ENCODE results near the gene LMF1. TPM values are rescaled to one million over a fixed set of nuclear protein-coding genes. Genes with fewer than 3 reads are reported as not detected.

The LMF1 gene
- total RNA-seq, 1 donor: 35.8 TPM

- no peak overlapping the region for H3K4me3 ChIP-seq (ENCODE audit: insufficient read depth, low read length)
- peak; percentile 68 for DNase-seq (ENCODE audit: insufficient read length, low spot score, missing footprints)
- peaks cover 2% of the 10 kb centered on the region for H4K20me1 ChIP-seq (ENCODE audit: insufficient read depth, low read length)
- H3K79me2 ChIP-seq (ENCODE audit: insufficient read depth, low read length): no peaks in the 10 kb centered on the region
- H2AFZ ChIP-seq (ENCODE audit: low read length): no peak overlapping the region
- H3K27me3 ChIP-seq (ENCODE audit: insufficient read depth, low read length): no peaks in the 10 kb centered on the region
- no peak overlapping the region for H3K4me2 ChIP-seq (ENCODE audit: insufficient read depth, low read length)
- no peaks in the 10 kb centered on the region for H3K9me3 ChIP-seq (ENCODE audit: low read depth, low read length)
- H3K27ac ChIP-seq (ENCODE audit: low read depth, low read length): no peak overlapping the region
- no peaks in the 10 kb centered on the region for H3K36me3 ChIP-seq (ENCODE audit: insufficient read depth, low read length)
- H3K4me1 ChIP-seq (ENCODE audit: insufficient read depth, low read length): no peaks in the 10 kb centered on the region
- TF ChIP-seq CTCF (IDR thresholded peaks at IDR 0.05; ENCODE audit: extremely low read depth, low read depth, low read length): no peak
Observed at GRCh38 chr16:882256-882655, 88.5 kb downstream of the LMF1 start.

GRCh38 chr16:881219-882097 lies 89.3 kb downstream of the LMF1 start:
- Histone ChIP-seq H3K79me2 (ENCODE audit: insufficient read depth, low read length) (no peaks in the 10 kb centered on the region), H4K20me1 (ENCODE audit: insufficient read depth, low read length) (peaks cover 4% of the 10 kb centered on the region), H3K4me2 (ENCODE audit: insufficient read depth, low read length) (no peak overlapping the region), H2AFZ (ENCODE audit: low read length) (no peak overlapping the region), H3K27me3 (ENCODE audit: insufficient read depth, low read length) (no peaks in the 10 kb centered on the region), H3K4me1 (ENCODE audit: insufficient read depth, low read length) (no peaks in the 10 kb centered on the region), H3K36me3 (ENCODE audit: insufficient read depth, low read length) (no peaks in the 10 kb centered on the region), H3K4me3 (ENCODE audit: insufficient read depth, low read length) (no peak overlapping the region), H3K9me3 (ENCODE audit: low read depth, low read length) (no peaks in the 10 kb centered on the region), H3K27ac (ENCODE audit: low read depth, low read length) (no peak overlapping the region)
- DNase-seq (ENCODE audit: insufficient read length, low spot score, missing footprints): peak; percentile 91
- TF ChIP-seq CTCF (IDR thresholded peaks at IDR 0.05; ENCODE audit: extremely low read depth, low read depth, low read length): no peak

- H3K36me3 ChIP-seq (ENCODE audit: insufficient read depth, low read length): no peaks in the 10 kb centered on the region
- no peak overlapping the region for H3K4me2 ChIP-seq (ENCODE audit: insufficient read depth, low read length)
- no peak for TF ChIP-seq CTCF (IDR thresholded peaks at IDR 0.05; ENCODE audit: extremely low read depth, low read depth, low read length)
- no peaks in the 10 kb centered on the region for H3K27me3 ChIP-seq (ENCODE audit: insufficient read depth, low read length)
- H3K27ac ChIP-seq (ENCODE audit: low read depth, low read length): no peak overlapping the region
- no peak overlapping the region for H2AFZ ChIP-seq (ENCODE audit: low read length)
- no peak overlapping the region for H3K4me3 ChIP-seq (ENCODE audit: insufficient read depth, low read length)
- H3K4me1 ChIP-seq (ENCODE audit: insufficient read depth, low read length): no peaks in the 10 kb centered on the region
- DNase-seq (ENCODE audit: insufficient read length, low spot score, missing footprints): peak; percentile 73
- H3K79me2 ChIP-seq (ENCODE audit: insufficient read depth, low read length): no peaks in the 10 kb centered on the region
- H4K20me1 ChIP-seq (ENCODE audit: insufficient read depth, low read length): peaks cover 4% of the 10 kb centered on the region
- H3K9me3 ChIP-seq (ENCODE audit: low read depth, low read length): no peaks in the 10 kb centered on the region
Observed at GRCh38 chr16:880471-881171, 90.2 kb downstream of the LMF1 start.

GRCh38 chr16:879986-880385 lies 90.8 kb downstream of the LMF1 start:
- H3K36me3 ChIP-seq (ENCODE audit: insufficient read depth, low read length): no peaks in the 10 kb centered on the region

More at GRCh38 chr16:879986-880385, 90.8 kb downstream of the LMF1 start:
- Histone ChIP-seq H4K20me1 (ENCODE audit: insufficient read depth, low read length) (peaks cover 2% of the 10 kb centered on the region), H3K27me3 (ENCODE audit: insufficient read depth, low read length) (no peaks in the 10 kb centered on the region), H3K27ac (ENCODE audit: low read depth, low read length) (no peak overlapping the region), H3K4me1 (ENCODE audit: insufficient read depth, low read length) (no peaks in the 10 kb centered on the region), H3K4me3 (ENCODE audit: insufficient read depth, low read length) (no peak overlapping the region), H3K4me2 (ENCODE audit: insufficient read depth, low read length) (no peak overlapping the region), H2AFZ (ENCODE audit: low read length) (no peak overlapping the region), H3K9me3 (ENCODE audit: low read depth, low read length) (no peaks in the 10 kb centered on the region), H3K79me2 (ENCODE audit: insufficient read depth, low read length) (no peaks in the 10 kb centered on the region)
- TF ChIP-seq CTCF (IDR thresholded peaks at IDR 0.05; ENCODE audit: extremely low read depth, low read depth, low read length): no peak
- peak; percentile 87 for DNase-seq (ENCODE audit: insufficient read length, low spot score, missing footprints)

Data from osteoblast (primary cell).